IPS DF 19.7 (cell line): ENCODE measurements around the gene SYNGR1.

Source experiments
- DNase-seq: peaks from one replicate; pipeline ENCODE4 v3.0.0-alpha.2; 2013; ENCODE audit warnings: low read depth, low spot score

SYNGR1 gene, protein sequence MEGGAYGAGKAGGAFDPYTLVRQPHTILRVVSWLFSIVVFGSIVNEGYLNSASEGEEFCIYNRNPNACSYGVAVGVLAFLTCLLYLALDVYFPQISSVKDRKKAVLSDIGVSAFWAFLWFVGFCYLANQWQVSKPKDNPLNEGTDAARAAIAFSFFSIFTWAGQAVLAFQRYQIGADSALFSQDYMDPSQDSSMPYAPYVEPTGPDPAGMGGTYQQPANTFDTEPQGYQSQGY

GRCh38 chr22:39349967-39350726 is at the start of gene SYNGR1:
SYNGR1 (plus strand) TSS chr22:39349991; CDS start chr22:39350011, 20 bp downstream.
- DNase-seq = no peak

DNA sequence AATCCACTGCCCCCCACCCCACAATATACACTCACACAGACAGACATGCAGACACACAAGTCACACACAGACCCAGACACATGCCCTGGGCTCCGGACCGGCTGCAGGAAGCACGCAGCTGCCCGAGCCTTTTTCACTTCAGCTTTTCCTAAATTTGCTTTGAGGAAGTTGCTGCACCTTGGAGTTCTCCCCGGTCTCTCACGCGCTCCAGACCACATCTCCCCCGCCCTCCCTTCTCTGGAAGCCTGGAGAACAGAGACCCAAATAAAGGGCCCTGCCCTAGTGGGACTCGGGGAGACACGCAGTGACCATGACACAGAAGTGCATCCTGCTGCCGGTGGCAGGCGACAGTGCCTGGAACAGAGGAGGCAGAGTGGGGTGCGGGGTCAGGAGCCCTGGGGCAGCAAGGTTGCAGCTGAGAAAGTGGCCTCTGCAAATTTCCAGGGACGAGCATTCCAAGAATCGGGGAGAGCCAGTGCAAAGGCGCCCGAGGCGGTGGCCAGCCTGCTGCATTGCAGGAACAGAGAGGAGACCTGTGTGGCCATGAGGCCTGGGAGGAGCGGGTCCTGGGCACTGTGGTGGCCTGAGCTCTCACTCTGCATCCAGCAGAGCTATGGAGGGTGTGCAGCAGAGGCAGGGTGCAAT is 49.5 kb upstream of the SYNGR1 start:
- DNase-seq = no peak

- no peak for DNase-seq
Observed at GRCh38 chr22:39301108-39301507, 48.7 kb upstream of the SYNGR1 start.

- no peak for DNase-seq
Observed at GRCh38 chr22:39301926-39302325, 47.9 kb upstream of the SYNGR1 start.

GRCh38 chr22:39302431-39302960 is 47.3 kb upstream of the SYNGR1 start:
- DNase-seq = no peak

DNA sequence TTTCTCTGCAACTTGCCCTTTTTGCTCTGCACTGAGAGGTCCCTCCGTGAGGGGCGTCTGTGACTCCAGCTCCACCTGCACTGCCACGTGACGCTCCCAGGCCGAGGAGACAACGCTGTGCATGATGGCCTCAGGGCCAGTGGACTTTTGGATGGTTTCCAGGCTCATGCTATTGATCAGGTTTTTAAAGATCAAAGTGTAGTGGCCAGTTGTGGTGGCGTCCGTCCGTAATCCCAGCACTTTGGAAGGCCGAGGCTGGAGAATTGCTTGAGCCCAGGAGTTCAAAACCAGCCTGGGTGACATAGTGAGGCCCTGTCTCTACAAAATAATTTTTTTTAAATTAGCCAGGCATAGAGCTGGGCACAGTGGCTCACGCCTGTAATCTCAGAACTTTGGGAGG is 46.4 kb upstream of the SYNGR1 start:
- DNase-seq = no peak

GRCh38 chr22:39303892-39304671 is 45.7 kb upstream of the SYNGR1 start:
- no peak for DNase-seq

- no peak for DNase-seq
Observed at GRCh38 chr22:39306456-39307361, 43.1 kb upstream of the SYNGR1 start.

DNA sequence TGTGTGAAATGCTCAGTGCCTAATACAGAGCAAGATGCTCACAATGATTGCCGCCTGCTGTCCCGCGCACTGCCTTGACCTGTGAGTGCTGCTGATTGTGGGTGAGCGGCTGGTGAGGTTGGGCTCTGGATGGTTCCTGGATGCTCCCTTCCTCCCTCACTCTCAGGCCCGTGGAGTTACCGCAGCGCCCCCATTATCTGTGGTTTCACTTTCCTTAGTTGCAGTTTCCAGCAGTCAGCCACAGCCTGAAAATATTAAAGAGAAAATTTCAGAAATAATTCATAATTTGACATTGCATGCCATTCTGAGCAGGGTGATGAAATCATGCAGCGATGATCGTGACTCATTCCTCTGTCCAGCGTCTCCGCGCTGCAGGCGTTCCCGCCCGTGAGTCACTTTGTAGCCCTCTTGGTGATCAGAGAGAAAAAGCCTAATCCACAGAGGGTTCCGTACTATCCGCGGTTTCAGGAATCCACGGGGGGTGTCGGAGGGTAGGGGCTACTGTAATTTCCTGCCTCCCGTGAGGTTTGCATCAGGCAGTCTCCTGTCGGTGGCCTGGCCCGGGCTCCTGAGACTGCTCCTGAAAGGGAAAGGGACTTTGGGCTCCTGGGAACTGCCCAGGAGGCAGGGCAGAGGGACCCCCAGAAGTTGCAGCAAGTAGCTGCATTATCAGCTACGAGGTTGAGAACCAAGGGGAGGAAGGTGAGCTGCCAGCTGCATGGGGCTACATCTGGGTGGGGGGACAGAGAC is 41.0 kb upstream of the SYNGR1 start:
- no peak for DNase-seq

- no peak for DNase-seq
Observed at GRCh38 chr22:39309364-39309861, 40.4 kb upstream of the SYNGR1 start.

DNA sequence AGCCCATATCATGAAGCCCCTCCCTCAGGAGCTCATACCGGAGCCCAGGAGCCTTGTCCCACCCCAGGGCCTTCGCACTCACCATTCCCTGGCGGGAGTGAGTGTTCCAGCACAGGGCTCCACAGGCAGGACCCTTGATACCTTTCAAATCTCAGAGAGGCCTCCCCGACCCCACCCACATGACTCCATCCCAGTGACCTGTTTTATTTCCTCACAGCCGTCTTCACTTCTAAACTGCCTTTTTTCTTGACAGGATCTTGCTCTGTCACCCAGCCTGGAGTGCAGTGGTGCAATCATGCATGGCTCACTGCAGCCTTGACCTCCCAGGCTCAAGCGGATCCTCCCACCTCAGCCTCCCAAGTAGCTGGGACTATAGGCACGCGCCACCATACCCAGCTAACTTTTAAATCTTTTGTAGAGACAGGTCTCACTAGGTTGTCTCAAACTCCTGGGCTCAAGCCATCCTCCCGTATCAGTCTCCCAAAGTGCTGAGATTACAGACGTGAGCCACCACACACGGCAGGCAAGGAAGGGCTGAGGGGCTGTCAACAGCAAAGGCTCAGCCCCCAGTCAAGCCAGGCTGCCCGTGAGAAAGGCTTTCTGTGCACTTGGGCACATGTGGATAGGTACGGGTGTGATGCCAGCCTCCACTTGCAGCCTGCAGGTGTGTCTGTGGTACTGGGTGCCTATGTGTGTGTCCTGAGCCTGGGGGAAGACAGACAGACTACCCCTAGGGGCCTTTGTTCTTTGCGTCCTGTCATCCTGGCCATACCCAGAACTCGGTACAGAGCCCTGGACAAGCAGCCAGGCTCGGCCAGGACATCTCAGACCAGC is 39.7 kb upstream of the SYNGR1 start:
- DNase-seq = no peak

- DNase-seq = no peak
Observed at GRCh38 chr22:39311592-39312400, 38.0 kb upstream of the SYNGR1 start.

GRCh38 chr22:39312410-39312809 is 37.4 kb upstream of the SYNGR1 start:
- no peak for DNase-seq

- DNase-seq = no peak
Observed at GRCh38 chr22:39313258-39314001, 36.4 kb upstream of the SYNGR1 start.

- DNase-seq = no peak
Observed at GRCh38 chr22:39314251-39314971, 35.4 kb upstream of the SYNGR1 start.

DNA sequence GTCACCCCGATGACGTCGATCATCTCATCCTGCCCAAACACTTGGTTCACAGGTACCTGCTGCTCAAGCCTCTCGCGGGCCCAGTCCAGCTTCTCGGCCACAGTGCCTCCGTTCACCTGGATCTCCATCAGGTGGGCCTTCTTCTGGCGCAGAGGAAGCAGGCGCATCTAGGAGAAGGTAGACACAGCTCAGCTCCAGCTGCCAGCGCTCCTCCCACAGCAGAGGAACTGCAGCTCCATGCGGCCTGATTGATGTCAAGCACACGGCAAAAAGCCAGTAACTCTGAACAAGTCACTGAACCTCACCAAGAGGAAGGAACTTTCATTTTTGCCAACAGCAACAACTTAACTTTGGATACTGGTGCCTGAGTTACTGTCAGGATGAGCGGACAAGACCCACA is 34.4 kb upstream of the SYNGR1 start:
- no peak for DNase-seq
